GM23248 (cell line): ENCODE measurements around the gene OLIG1.

Experiments
- EZH2 ChIP-seq: fragments of 200-600 bp; sonication (generic); IDR thresholded peaks from 2 replicates; pipeline ENCODE4 v1.6.1; 2018; ENCODE audit warnings: antibody characterized with exemption, mild to moderate bottlenecking; ENCODE audit not compliant: insufficient read depth, poor library complexity, severe bottlenecking
- EZH2phosphoT487 ChIP-seq: fragments of 200-600 bp; sonication (generic); IDR thresholded peaks from 2 replicates; pipeline ENCODE4 v1.6.1; 2018; ENCODE audit warnings: antibody characterized with exemption, moderate library complexity, mild to moderate bottlenecking, low read depth; ENCODE audit not compliant: insufficient read depth

DNA sequence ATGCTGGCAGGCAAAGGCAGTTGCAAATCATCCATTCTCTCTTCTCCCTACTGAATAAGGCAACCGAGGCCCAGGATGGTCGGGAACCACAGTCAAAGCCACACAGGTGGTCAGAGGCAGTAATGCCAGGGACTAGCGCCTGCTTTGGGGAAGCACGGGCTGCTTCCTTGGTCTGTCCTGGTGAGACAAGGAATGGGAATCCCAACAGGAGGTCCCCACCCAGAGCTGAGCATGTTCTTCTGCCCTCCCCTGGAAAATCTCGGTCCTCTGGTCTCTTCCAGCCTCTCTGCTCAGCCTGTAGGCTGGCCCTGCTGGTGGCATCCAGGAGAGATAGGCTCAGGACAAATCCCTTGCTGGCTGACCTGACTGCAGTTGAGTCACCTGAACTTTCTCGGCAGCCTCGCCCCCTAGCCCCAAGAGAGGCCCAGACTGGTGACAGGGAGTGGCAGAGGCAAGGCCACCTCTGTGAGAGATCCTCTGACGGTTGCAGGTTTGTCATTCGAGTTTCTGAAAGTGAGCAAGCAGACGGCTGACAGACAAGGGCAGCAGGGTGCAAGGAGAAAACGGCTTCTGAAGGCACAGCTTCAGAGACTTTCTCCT is 5.8 kb downstream of the OLIG1 start:
- no peak for TF ChIP-seq EZH2
- no peak for TF ChIP-seq EZH2phosphoT487
